Fibroblast of peridontal ligament (primary cell): Measurements from ENCODE around the gene GCNA.
A peak's percentile ranks its signal among the peaks of the same experiment; 100 is the strongest.
"Not testable (repeated sequence)": the region's sequence is repeated elsewhere in the genome, so short reads cannot be mapped to it uniquely, and the experiment has no call there.

Experiments
- DNase-seq: peaks from one replicate; pipeline ENCODE4 v3.0.0-alpha.2; 2010; ENCODE audit errors: extremely low read depth

The GCNA gene

GRCh38 chrX:71638409-71638808 lies 60.2 kb downstream of the GCNA start:
- DNase-seq = no peak

- DNase-seq = no peak
Observed at GRCh38 chrX:71640002-71640401, 61.8 kb downstream of the GCNA start.

GRCh38 chrX:71644406-71644805 lies 66.2 kb downstream of the GCNA start:
- not testable (repeated sequence) for DNase-seq

GRCh38 chrX:71650333-71650969 lies 72.2 kb downstream of the GCNA start:
- DNase-seq = no peak

- peak; percentile 67 for DNase-seq
Observed at GRCh38 chrX:71652405-71652804, 74.2 kb downstream of the GCNA start.

- no peak for DNase-seq
Observed at GRCh38 chrX:71653344-71653743, 75.1 kb downstream of the GCNA start.

- DNase-seq = no peak
Observed at GRCh38 chrX:71657267-71657666, 79.0 kb downstream of the GCNA start.

GRCh38 chrX:71659342-71659741 lies 81.1 kb downstream of the GCNA start:
- DNase-seq = no peak

- no peak for DNase-seq
Observed at GRCh38 chrX:71659959-71660358, 81.7 kb downstream of the GCNA start.

GRCh38 chrX:71660562-71661416 lies 82.6 kb downstream of the GCNA start:
- DNase-seq = no peak

- DNase-seq = no peak
Observed at GRCh38 chrX:71661919-71662318, 83.7 kb downstream of the GCNA start.

- DNase-seq = not testable (repeated sequence)
Observed at GRCh38 chrX:71662654-71663053, 84.4 kb downstream of the GCNA start.
